Measurements from ENCODE around the gene SLX1A. TPM values are rescaled to one million over a fixed set of nuclear protein-coding genes. Genes with fewer than 3 reads are reported as not detected.

Gene SLX1A
- total and polyA plus RNA-seq, 10 of the 15 experiments (the other 5 are each of a cell fraction or from before 2014, with no cell fraction given): 2.5 to 123 (median 28.9) TPM

- TF ChIP-seq ELK1 (IDR thresholded peaks at IDR 0.05; ENCODE audit: low read depth, low read length): no peak
- TF ChIP-seq TCF12 (IDR thresholded peaks at IDR 0.05; ENCODE audit: low read depth, low read length): no peak
- no peak for TF ChIP-seq IKZF2 (IDR thresholded peaks at IDR 0.05)
- TF ChIP-seq ATF3 (IDR thresholded peaks at IDR 0.05; ENCODE audit: borderline replicate concordance, extremely low read depth, low read depth, low read length): no peak
- TF ChIP-seq FOS (IDR thresholded peaks at IDR 0.05; ENCODE audit: borderline replicate concordance, extremely low read depth, insufficient read length): no peak
- TF ChIP-seq NR2F1 (conservative IDR thresholded peaks at IDR 0.05): no peak
- TF ChIP-seq STAT3 (IDR thresholded peaks at IDR 0.05; ENCODE audit: low read depth, low read length): no peak
- no peak for TF ChIP-seq ZBTB40 (IDR thresholded peaks at IDR 0.05; ENCODE audit: borderline replicate concordance)
- TF ChIP-seq SIN3A (IDR thresholded peaks at IDR 0.05; ENCODE audit: low read depth, low read length): peak; percentile 29; the same call in 1 of the 2 replicates
- 0 out of 2 replicates have a peak, but pooled peaks have one; percentile 26 for TF ChIP-seq POLR2AphosphoS2 (IDR thresholded peaks at IDR 0.05; ENCODE audit: low read depth, low read length)
- TF ChIP-seq E4F1 (IDR thresholded peaks at IDR 0.05; ENCODE audit: borderline replicate concordance, partially characterized antibody): no peak
- no peak for TF ChIP-seq PAX5 (IDR thresholded peaks at IDR 0.05; ENCODE audit: borderline replicate concordance, low read depth, low read length)
- TF ChIP-seq NFYB (IDR thresholded peaks at IDR 0.05; ENCODE audit: insufficient read depth, low read depth, low read length): no peak
Observed at GRCh38 chr16:30186444-30186781, 7.3 kb upstream of the SLX1A start (continued).

All from GM12878 (cell line).